HG02759 (cell line): ENCODE results near the gene LCN6.

Source experiments
- ATAC-seq: cut with Tn5 transposase; IDR thresholded peaks from one replicate; pipeline ENCODE4 v1.9.1; 2021; ENCODE audit warnings: mild to moderate bottlenecking, moderate library complexity; ENCODE audit not compliant: unreplicated experiment

The LCN6 gene

DNA sequence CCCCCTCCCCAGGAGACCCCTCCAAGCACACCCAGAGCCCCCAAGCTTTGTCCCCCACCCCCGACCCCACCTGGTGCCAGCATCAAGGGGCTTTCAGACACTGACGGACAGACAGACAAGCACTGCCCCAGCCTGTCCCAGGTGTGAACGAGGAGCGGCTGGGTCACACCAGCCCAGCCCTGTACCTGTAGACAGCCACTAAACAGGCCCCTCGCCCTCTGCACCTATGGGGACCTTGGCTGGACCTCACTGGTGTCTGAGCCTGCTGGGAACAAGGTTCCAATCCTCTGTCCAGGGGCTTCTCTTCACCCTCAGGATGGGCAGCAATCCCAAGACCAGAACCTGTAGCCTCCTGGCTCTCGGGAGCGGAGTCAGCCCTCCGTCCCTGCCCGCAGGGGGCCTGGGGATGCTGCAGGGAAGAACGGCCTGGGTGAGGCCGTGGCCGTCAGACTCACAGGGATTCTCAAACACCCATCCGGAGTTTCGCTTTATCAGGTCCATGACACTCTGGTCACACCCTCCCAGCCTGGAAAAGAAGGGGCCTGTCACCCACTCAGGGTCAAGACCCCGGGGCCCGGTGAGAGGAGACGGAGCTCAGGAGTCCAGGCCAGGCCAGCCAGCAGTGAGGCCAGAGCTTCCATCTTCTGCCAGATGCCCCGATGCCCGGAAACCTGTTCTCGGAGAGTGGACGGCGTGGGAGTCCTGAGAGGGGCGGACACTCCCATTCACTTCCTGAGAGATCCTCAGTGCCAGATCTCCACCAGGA lies 2.8 kb downstream of the LCN6 start:
- ATAC-seq, result no peak

DNA sequence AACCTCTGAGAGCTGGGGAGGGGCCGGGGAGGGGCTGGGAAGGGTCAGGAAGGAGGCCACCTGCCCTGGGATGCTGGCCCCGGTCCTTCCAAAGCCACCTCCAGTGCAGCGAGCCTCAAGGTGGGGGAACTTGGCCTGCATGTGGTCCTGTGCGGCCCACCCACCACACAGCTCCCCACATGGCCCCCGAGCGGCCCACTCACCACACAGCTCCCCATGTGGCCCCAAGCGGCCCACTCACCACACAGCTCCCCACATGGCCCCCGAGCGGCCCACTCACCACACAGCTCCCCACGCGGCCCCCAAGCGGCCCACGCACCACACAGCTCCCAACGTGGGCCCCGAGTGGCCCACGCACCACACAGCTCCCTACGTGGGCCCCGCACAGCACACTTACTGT lies 3.6 kb downstream of the LCN6 start:
- ATAC-seq, result no peak

GRCh38 chr9:136743639-136744211 lies 4.6 kb downstream of the LCN6 start:
- ATAC-seq, result no peak

GRCh38 chr9:136742591-136743391 lies 5.5 kb downstream of the LCN6 start, which contains the start of gene LCN10:
Gene LCN10 (minus strand): TSS chr9:136742940. CDS start chr9:136742903, 37 bp downstream.
- ATAC-seq, result no peak

GRCh38 chr9:136741883-136742571 lies 6.3 kb downstream of the LCN6 start:
- no peak for ATAC-seq

- no peak for ATAC-seq
Observed at GRCh38 chr9:136740971-136741882, 7.1 kb downstream of the LCN6 start.

DNA sequence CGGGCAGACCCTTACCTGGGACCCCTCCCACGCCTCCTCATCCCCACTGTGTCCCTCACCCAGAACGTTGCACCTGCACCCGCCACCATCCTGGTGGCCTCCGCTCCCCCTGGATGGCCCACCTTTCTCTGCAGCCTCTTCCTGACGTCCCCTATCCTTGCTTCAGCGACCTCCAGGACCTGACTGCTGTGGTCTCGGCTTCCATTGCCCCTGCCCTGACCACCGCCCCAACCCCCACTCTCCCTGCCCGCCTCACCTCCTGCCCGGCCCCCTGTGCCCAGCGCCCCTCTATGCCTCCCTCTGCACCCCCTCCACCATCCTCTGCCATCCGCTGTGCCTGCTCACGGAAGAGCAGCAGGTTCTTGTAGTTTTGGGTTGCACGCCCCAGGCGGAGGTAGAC lies 7.8 kb downstream of the LCN6 start:
- ATAC-seq, result no peak

DNA sequence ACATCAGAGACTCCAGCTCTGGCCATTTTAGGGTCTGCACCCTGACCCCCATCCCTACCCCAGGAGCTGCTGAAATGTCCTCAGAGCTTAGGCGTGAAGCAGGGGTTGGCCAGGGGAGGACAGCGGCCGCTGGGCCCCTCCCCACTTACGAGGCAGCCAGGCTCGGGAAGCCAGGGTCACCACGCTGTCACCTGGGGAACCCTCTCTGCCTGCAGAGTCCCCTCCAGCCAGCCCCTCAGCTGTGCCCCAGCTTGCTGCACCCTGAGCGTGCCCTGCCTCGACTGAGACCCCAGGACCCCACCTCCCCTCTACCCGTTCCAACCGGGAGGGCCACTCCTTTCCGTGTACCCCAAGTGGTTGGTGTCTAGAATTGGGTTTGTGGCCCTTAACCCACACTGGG lies 8.3 kb downstream of the LCN6 start:
- no peak for ATAC-seq

- ATAC-seq, result no peak
Observed at GRCh38 chr9:136739509-136739908, 8.8 kb downstream of the LCN6 start.

DNA sequence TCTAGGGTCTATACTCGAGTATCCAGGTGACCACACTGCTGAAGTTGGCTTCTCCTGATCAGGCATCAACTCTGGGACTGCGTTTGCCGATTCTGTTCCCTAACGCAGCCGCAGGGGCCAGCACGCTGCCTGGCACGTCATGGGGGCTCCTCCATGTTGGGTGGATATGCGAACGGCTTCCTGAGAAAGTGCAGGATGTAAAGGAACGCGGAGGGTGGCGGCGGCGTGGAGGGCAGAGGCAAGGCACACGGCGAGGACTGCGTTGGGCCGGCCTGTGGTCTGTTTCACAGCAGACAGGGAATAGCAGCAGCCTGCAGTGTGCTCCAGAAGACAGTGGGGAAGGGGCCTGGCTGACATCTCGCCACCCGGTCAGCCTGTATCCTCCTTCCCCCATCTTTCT lies 9.4 kb downstream of the LCN6 start:
- ATAC-seq, result no peak

GRCh38 chr9:136735812-136736480 lies 12.4 kb downstream of the LCN6 start:
- no peak for ATAC-seq

DNA sequence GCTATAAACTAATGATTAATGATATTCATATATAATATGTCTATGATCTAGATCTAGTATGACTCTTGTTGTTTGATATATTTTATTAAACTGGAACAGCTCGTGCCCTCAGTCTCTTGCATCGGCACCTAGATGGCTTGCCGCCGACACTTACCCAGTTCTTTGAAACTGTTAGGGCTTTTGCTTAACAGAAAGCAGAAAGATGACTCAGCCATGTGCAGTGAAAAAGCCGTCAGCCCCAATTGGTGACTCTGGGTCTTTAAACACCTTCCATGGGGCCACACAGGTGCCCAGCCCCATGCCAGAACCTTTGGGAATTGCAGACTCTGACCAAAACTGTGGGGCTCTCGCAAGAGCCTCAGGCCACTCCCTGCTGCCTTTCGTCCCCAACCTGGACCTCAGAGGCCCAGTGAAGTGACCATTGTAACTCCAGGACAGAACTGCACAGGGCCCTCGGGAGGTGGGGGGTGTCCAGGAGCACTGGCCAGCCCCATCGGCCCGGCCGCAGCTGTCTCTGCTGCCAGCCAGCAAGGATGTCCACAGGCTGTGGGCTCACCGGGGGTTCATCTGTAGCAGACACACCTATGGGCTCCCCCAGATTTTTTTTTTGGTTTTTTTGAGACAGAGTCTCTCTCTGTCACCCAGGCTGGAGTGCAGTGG lies 13.4 kb downstream of the LCN6 start:
- no peak for ATAC-seq

- no peak for ATAC-seq
Observed at GRCh38 chr9:136733611-136734010, 14.7 kb downstream of the LCN6 start.

DNA sequence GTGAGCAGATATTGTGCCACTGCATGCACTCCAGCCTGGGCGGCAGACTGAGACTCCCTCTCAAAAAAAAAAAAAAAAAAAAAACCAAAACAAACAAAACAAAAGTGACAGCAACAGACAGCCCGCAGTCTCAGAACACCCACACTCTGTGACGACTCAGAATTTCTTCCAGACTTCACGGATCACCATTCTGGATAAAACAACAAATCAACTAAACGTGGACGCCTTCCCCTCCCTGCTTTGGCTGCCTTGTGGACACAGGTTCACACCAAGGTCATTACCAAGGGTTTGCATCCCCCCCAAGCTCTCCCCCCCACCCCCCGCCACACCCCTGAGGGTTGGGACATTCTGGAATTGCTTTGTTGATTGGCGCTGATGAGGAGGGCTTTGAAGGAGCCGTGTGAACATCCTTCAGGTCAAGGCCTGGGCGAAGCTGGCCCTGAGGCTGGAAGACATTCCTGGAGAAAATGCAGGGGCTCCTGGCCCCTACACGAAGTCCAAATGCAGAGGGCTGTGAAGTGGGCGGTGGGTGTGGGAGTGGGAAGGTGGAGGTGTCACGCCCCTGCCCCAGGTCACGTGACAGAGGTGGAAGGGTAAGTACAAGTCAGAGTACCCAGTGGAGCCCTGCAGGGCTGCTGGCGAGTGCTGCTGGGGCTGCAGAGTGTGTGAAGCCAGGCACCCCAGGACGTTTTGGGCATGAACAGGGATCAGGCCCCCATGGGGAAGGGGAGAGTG lies 15.7 kb downstream of the LCN6 start:
- ATAC-seq, result no peak

DNA sequence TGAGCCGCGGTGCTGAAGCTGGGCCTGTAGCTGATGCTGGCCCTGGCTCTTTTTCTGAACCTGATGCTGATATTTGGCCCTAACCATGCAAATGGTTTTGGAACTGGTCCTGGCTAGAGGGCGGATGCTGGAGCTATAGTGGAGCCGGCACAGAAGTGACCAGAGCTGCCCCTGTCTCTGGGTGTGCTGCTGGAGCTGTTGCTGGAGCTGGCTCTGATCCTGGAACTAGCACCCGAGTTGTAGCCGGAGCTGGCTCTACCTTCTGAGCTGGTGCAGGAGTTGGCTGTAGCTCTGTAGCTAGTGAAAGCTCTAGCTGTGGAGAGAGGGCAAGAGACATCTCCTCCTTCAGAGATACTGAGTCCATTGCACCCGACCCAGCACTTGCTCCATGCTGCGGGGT lies 18.4 kb downstream of the LCN6 start:
- no peak for ATAC-seq

GRCh38 chr9:136729144-136729543 lies 19.2 kb downstream of the LCN6 start:
- ATAC-seq, result no peak

DNA sequence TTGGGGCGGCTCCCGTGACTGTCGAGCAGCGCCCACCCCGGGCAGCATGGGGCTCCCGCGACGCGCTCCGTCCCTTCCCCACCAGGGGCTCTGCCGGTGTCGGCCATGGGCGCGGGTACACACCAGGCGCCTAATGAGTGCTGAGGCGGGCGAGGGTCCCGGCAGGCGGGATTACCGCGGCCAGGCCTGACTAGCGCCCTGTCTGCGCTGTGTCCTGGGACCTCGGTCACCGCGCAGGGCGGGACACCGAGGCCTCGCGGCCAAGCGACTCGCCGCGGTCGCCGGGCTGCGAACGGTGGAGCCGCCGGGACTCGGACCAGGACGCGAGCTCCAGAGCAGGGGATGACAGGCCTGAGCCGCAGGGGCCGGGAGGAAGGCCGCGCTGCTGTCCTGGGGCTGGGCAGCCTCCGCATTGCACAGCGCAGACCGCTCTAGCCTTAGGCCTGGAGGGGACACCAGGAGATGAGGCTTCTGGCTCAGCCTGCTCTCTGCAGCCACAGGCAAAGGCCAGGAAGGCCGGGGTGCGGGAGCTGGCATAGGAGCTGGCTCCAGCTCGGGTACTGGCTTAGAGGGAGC lies 19.7 kb downstream of the LCN6 start:
- ATAC-seq, result peak; percentile 32

DNA sequence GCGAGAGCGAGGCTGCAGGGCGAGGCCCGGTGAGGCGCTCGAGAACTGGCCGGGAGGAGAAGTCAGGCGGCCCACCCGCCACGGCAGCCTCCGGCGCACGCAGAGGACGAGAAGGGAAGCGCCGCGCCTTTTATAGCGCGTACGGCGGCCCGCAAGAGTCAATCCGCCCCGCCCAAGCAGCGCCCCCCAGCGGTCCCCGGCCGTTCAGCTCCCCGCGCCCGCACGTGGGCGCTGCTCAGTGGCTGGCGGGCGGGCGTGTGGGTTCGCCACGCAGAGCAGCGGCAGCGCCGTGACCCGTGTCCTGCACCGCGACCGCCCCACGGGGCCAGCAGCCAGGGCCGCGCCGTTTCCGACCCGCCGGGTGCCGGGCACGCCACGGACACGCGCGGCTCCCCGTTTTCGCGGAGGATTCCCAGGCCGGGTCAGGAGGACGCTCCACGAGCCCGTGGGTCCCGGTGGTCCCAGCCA lies 20.2 kb downstream of the LCN6 start:
- ATAC-seq, result peak; percentile 70
